Kidney epithelial cell (primary cell): ENCODE results near the gene EPG5. TPM values are rescaled to one million over a fixed set of nuclear protein-coding genes. Genes with fewer than 3 reads are reported as not detected.

Experiments
- DNase-seq: peaks from one replicate; pipeline ENCODE4 v3.0.0-alpha.2; 2010; ENCODE audit warnings: low read depth
- H3K27me3 ChIP-seq: 2 replicates; pipeline ENCODE4 v1.6.0; 2011; ENCODE audit warnings: low read length; ENCODE audit not compliant: control insufficient read depth, insufficient read depth
- H3K36me3 ChIP-seq: 2 replicates; pipeline ENCODE4 v1.5.1; 2011; ENCODE audit warnings: low read length; ENCODE audit not compliant: control insufficient read depth, insufficient read depth
- H3K4me3 ChIP-seq: 2 replicates; pipeline ENCODE4 v1.5.1; 2011; ENCODE audit warnings: low read depth, mild to moderate bottlenecking, control low read depth, low read length
- total RNA-seq: library from RNA; depleted of rRNA; stranded (reverse); fragments of >200 nt; gene quantifications from 2 replicates; pipeline ENCODE4 v1.2.3, GENCODE V29; 2015
- TF ChIP-seq, protein P1 (sequence below): IDR thresholded peaks from 2 replicates; pipeline ENCODE4 v1.5.1; 2011; ENCODE audit warnings: mild to moderate bottlenecking, moderate library complexity, low read length, control low read depth, inconsistent platforms; ENCODE audit not compliant: insufficient read depth, poor library complexity, severe bottlenecking

Gene EPG5
- total RNA-seq, 1 donor from 2014 or later: 38.2 TPM

DNA sequence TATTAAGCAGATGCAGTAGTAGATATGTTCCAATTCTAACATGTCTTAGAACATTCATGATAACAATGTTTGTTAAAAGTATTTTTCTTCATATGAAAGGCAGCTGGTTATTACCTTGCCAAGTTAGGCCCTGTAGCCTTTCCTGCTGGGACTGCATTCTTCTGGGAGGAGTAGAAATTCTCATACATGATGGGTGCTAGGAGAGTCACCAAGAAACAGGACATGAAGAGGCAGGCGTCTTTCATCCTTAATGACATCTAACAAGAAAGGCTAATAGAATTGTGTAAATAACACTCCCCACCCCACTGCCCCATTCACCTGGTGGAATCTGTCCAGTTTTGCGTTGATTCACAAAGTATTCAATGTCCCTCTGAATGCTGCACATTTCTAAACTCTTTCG is 24.7 kb upstream of the EPG5 start:
- Histone ChIP-seq H3K27me3 (no peaks in the 10 kb centered on the region), H3K36me3 (no peaks in the 10 kb centered on the region), H3K4me3 (no peak overlapping the region)
- TF ChIP-seq, protein P1, sequence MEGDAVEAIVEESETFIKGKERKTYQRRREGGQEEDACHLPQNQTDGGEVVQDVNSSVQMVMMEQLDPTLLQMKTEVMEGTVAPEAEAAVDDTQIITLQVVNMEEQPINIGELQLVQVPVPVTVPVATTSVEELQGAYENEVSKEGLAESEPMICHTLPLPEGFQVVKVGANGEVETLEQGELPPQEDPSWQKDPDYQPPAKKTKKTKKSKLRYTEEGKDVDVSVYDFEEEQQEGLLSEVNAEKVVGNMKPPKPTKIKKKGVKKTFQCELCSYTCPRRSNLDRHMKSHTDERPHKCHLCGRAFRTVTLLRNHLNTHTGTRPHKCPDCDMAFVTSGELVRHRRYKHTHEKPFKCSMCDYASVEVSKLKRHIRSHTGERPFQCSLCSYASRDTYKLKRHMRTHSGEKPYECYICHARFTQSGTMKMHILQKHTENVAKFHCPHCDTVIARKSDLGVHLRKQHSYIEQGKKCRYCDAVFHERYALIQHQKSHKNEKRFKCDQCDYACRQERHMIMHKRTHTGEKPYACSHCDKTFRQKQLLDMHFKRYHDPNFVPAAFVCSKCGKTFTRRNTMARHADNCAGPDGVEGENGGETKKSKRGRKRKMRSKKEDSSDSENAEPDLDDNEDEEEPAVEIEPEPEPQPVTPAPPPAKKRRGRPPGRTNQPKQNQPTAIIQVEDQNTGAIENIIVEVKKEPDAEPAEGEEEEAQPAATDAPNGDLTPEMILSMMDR: no peak
- no peak for DNase-seq

DNA sequence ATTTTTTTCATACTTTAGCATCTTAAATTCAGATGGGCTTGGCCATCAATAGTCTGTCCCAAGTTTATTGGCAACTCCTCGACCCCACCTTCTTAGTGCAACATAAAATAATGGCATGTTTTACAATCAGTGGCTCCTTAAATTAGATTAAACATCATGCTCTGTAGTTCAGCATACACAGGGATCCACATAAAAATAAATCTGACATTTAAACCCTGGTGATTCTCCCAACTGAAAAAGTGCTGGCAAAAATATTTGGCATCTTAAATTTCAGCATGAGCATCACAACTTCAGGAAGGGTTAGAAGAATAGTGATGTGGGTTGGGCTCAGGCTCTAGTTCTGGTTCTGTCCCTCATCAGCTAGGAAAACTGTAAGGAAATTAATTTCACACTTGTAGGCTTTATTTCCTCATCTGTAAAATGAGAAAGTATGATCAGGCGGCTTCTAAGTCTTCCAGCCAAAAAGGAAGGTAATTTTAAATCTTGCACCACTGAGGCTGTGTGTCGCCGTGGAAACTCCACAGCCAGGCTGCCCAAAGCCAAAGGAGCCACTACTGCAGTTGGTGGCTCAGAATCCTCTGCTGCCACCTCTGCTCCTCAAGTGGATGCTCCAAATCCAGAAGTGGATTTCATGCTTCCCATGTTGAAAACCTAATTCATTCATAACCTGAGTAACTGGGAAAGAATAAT is 17.6 kb upstream of the EPG5 start:
- TF ChIP-seq, protein P1: no peak
- H3K4me3 ChIP-seq: no peak overlapping the region
- no peaks in the 10 kb centered on the region for H3K36me3 ChIP-seq
- DNase-seq: no peak
- no peaks in the 10 kb centered on the region for H3K27me3 ChIP-seq

DNA sequence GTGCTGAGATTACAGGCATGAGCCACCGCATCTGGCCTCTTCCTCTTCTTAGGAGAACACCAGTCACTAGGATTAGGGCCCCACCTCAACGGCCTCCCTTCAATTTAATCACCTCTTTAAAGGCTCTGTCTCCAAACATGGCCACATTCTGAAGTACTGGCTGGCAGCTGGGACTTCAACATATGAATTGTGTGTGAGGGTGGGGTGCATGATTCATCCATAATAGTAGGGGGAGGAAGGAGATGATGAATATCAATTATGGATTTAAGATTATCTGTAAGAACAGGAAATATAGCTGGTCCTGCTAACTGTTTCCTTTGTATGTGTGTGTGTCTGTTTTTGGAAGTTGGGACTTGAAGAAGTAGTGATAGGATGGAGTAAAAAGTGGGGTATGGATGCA is 14.7 kb upstream of the EPG5 start:
- Histone ChIP-seq H3K4me3 (no peak overlapping the region), H3K27me3 (no peaks in the 10 kb centered on the region), H3K36me3 (no peaks in the 10 kb centered on the region)
- TF ChIP-seq, protein P1: no peak
- no peak for DNase-seq

DNA sequence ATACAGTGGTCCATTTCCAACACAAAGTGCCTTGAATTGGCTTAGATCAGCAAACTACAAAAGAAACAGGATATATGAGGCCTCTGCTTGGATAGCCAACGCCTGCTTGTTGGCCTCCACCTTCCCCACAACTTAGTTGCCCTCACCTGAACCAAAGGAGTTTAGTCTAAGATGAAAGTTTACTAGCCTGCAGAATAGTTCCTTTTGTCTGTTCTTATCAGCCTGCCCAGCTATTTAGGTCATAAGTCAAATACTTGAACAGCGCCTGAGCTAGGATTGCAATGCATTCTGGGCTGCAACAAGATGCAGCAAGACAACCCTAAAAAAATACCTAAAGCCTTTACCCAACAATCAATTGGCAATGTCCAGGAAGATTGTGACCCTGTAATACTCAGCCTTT is 13.1 kb upstream of the EPG5 start:
- DNase-seq: no peak
- Histone ChIP-seq H3K4me3 (no peak overlapping the region), H3K36me3 (no peaks in the 10 kb centered on the region), H3K27me3 (no peaks in the 10 kb centered on the region)
- TF ChIP-seq, protein P1: no peak

DNA sequence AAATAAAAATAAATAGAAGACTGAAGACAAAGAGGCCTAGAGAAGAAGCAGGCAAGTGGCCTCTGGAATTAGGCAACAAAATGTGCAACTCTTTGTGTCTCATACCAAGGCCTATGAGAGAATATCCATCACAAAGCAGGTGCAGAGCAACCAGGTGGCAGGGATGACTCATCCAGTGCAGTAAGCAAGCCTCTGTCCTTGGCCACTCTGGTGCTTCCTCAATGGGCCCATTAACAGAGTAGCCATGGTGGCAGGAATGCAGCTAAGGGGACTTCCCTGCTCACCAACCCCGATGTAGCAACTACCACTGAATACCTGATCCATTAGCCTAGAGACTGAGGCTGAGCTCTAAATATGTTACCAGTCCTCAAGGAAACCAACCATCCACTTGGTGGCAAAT is 11.0 kb upstream of the EPG5 start:
- no peaks in the 10 kb centered on the region for H3K36me3 ChIP-seq
- H3K4me3 ChIP-seq: no peak overlapping the region

More for the DNA sequence above, 11.0 kb upstream of the EPG5 start:
- TF ChIP-seq, protein P1: no peak
- no peak for DNase-seq
- H3K27me3 ChIP-seq: no peaks in the 10 kb centered on the region
